ENCODE data around the gene BAZ2B. TPM values are rescaled to one million over a fixed set of nuclear protein-coding genes. Genes with fewer than 3 reads are reported as not detected.

BAZ2B gene
- total RNA-seq, 1 experiment from 2014 or later = 33.0 TPM

DNA sequence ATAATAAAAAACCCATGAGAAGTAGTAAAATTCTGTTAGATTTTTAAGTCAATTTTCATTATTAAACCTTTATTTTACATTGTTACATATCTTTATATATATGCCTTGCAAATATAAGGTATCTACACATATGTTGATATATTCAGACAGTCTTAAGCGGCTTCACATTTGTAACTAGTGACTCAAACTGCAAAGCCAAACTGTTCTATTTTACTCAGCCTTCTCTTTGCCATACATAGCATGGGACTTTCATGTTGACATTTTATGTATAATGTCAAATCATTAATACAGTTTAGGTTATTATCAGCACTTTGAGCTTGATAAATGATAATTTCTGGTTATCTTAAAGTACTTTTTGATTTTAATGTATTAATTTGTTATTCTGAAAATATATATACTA, 204.9 kb downstream of the BAZ2B start (continued):
- no peak for TF ChIP-seq CREB1 (CRISPR knock-in tag; IDR thresholded peaks at IDR 0.05)
- no peak for TF ChIP-seq ZNF416 (CRISPR knock-in tag; IDR thresholded peaks at IDR 0.05)
- TF ChIP-seq FOXK1 (CRISPR knock-in tag; IDR thresholded peaks at IDR 0.05) = no peak
- TF ChIP-seq RORB (CRISPR knock-in tag; IDR thresholded peaks at IDR 0.05) = no peak
- no peak for TF ChIP-seq ATF1 (CRISPR knock-in tag; IDR thresholded peaks at IDR 0.05)
- no peak for TF ChIP-seq TCF7 (CRISPR knock-in tag; IDR thresholded peaks at IDR 0.05; ENCODE audit: low read depth)
- TF ChIP-seq GABPB1 (CRISPR knock-in tag; IDR thresholded peaks at IDR 0.05) = no peak
- no peak for TF ChIP-seq KAT7 (CRISPR knock-in tag; IDR thresholded peaks at IDR 0.05; ENCODE audit: borderline replicate concordance)
- TF ChIP-seq, protein P1, sequence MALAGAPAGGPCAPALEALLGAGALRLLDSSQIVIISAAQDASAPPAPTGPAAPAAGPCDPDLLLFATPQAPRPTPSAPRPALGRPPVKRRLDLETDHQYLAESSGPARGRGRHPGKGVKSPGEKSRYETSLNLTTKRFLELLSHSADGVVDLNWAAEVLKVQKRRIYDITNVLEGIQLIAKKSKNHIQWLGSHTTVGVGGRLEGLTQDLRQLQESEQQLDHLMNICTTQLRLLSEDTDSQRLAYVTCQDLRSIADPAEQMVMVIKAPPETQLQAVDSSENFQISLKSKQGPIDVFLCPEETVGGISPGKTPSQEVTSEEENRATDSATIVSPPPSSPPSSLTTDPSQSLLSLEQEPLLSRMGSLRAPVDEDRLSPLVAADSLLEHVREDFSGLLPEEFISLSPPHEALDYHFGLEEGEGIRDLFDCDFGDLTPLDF (CRISPR knock-in tag; IDR thresholded peaks at IDR 0.05) = no peak
- TF ChIP-seq, protein P2, sequence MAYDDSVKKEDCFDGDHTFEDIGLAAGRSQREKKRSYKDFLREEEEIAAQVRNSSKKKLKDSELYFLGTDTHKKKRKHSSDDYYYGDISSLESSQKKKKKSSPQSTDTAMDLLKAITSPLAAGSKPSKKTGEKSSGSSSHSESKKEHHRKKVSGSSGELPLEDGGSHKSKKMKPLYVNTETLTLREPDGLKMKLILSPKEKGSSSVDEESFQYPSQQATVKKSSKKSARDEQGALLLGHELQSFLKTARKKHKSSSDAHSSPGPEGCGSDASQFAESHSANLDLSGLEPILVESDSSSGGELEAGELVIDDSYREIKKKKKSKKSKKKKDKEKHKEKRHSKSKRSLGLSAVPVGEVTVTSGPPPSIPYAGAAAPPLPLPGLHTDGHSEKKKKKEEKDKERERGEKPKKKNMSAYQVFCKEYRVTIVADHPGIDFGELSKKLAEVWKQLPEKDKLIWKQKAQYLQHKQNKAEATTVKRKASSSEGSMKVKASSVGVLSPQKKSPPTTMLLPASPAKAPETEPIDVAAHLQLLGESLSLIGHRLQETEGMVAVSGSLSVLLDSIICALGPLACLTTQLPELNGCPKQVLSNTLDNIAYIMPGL (CRISPR knock-in tag; IDR thresholded peaks at IDR 0.05) = no peak

DNA sequence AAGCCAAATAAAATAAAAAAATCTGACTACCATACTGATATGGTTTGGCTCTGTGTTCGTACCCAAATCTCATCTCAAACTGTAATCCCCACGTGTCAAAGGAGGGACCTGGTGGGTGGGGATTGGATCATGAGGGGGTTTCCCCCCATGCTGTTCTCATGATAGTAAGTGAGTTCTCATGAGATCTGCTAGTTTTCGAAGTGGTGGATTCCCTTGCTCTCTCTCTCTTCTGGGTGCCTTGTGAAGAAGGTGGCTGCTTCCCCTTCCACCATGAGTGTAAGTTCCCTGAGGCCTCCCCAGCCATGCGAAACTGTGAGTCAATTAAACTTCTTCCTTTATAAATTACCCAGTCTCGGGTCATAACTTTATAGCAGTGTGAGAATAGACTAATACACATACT, 206.1 kb downstream of the BAZ2B start:
- ATAC-seq (no peak), DNase-seq (ENCODE audit: low spot score) (no peak)
- H3K36me3 Mint-ChIP-seq = peaks cover 20% of the 10 kb centered on the region
- no peak overlapping the region for H3K4me3 Mint-ChIP-seq
- TF ChIP-seq FOXK1 (CRISPR knock-in tag; IDR thresholded peaks at IDR 0.05) (no peak), RELA (CRISPR knock-in tag; IDR thresholded peaks at IDR 0.05; ENCODE audit: borderline replicate concordance) (no peak), ZNF121 (CRISPR knock-in tag; IDR thresholded peaks at IDR 0.05) (no peak), HMGA2 (CRISPR knock-in tag; IDR thresholded peaks at IDR 0.05) (no peak), EMX1 (CRISPR knock-in tag; IDR thresholded peaks at IDR 0.05) (no peak), FOXJ3 (CRISPR knock-in tag; IDR thresholded peaks at IDR 0.05; ENCODE audit: borderline replicate concordance) (no peak), TEAD4 (CRISPR knock-in tag; IDR thresholded peaks at IDR 0.05) (no peak), KAT7 (CRISPR knock-in tag; IDR thresholded peaks at IDR 0.05; ENCODE audit: borderline replicate concordance) (no peak), TP53 (CRISPR knock-in tag; IDR thresholded peaks at IDR 0.05) (no peak), ETV6 (CRISPR knock-in tag; IDR thresholded peaks at IDR 0.05) (no peak)
- TF ChIP-seq, protein P3, sequence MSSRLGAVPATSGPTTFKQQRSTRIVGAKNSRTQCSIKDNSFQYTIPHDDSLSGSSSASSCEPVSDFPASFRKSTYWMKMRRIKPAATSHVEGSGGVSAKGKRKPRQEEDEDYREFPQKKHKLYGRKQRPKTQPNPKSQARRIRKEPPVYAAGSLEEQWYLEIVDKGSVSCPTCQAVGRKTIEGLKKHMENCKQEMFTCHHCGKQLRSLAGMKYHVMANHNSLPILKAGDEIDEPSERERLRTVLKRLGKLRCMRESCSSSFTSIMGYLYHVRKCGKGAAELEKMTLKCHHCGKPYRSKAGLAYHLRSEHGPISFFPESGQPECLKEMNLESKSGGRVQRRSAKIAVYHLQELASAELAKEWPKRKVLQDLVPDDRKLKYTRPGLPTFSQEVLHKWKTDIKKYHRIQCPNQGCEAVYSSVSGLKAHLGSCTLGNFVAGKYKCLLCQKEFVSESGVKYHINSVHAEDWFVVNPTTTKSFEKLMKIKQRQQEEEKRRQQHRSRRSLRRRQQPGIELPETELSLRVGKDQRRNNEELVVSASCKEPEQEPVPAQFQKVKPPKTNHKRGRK (CRISPR knock-in tag; IDR thresholded peaks at IDR 0.05; ENCODE audit: borderline replicate concordance) = no peak
- TF ChIP-seq, protein P4, sequence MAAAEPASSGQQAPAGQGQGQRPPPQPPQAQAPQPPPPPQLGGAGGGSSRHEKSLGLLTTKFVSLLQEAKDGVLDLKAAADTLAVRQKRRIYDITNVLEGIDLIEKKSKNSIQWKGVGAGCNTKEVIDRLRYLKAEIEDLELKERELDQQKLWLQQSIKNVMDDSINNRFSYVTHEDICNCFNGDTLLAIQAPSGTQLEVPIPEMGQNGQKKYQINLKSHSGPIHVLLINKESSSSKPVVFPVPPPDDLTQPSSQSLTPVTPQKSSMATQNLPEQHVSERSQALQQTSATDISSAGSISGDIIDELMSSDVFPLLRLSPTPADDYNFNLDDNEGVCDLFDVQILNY (CRISPR knock-in tag; IDR thresholded peaks at IDR 0.05) = no peak
- TF ChIP-seq, protein P5, sequence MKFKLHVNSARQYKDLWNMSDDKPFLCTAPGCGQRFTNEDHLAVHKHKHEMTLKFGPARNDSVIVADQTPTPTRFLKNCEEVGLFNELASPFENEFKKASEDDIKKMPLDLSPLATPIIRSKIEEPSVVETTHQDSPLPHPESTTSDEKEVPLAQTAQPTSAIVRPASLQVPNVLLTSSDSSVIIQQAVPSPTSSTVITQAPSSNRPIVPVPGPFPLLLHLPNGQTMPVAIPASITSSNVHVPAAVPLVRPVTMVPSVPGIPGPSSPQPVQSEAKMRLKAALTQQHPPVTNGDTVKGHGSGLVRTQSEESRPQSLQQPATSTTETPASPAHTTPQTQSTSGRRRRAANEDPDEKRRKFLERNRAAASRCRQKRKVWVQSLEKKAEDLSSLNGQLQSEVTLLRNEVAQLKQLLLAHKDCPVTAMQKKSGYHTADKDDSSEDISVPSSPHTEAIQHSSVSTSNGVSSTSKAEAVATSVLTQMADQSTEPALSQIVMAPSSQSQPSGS (CRISPR knock-in tag; IDR thresholded peaks at IDR 0.05; ENCODE audit: borderline replicate concordance, low read depth) = no peak
- TF ChIP-seq, protein P6, sequence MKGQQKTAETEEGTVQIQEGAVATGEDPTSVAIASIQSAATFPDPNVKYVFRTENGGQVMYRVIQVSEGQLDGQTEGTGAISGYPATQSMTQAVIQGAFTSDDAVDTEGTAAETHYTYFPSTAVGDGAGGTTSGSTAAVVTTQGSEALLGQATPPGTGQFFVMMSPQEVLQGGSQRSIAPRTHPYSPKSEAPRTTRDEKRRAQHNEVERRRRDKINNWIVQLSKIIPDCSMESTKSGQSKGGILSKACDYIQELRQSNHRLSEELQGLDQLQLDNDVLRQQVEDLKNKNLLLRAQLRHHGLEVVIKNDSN (CRISPR knock-in tag; IDR thresholded peaks at IDR 0.05) = no peak
- TF ChIP-seq, protein P7, sequence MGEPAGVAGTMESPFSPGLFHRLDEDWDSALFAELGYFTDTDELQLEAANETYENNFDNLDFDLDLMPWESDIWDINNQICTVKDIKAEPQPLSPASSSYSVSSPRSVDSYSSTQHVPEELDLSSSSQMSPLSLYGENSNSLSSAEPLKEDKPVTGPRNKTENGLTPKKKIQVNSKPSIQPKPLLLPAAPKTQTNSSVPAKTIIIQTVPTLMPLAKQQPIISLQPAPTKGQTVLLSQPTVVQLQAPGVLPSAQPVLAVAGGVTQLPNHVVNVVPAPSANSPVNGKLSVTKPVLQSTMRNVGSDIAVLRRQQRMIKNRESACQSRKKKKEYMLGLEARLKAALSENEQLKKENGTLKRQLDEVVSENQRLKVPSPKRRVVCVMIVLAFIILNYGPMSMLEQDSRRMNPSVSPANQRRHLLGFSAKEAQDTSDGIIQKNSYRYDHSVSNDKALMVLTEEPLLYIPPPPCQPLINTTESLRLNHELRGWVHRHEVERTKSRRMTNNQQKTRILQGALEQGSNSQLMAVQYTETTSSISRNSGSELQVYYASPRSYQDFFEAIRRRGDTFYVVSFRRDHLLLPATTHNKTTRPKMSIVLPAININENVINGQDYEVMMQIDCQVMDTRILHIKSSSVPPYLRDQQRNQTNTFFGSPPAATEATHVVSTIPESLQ (CRISPR knock-in tag; IDR thresholded peaks at IDR 0.05) = no peak
- H3K27ac Mint-ChIP-seq = no peak overlapping the region
- ChIA-PET CTCF (interaction anchor here (1.2 kb wide), 1 partner anchor 346 kb away, joined by 4 read pairs; no protein-coding TSS in a partner anchor), POLR2A (no interaction called here)
- no peaks in the 10 kb centered on the region for H3K27me3 Mint-ChIP-seq (ENCODE audit: low read depth)
- no peaks in the 10 kb centered on the region for H3K9me3 Mint-ChIP-seq
- H3K4me1 Mint-ChIP-seq = no peaks in the 10 kb centered on the region

Data from WTC11 (cell line).